Measurements from ENCODE around the gene FOXN1.

DNA sequence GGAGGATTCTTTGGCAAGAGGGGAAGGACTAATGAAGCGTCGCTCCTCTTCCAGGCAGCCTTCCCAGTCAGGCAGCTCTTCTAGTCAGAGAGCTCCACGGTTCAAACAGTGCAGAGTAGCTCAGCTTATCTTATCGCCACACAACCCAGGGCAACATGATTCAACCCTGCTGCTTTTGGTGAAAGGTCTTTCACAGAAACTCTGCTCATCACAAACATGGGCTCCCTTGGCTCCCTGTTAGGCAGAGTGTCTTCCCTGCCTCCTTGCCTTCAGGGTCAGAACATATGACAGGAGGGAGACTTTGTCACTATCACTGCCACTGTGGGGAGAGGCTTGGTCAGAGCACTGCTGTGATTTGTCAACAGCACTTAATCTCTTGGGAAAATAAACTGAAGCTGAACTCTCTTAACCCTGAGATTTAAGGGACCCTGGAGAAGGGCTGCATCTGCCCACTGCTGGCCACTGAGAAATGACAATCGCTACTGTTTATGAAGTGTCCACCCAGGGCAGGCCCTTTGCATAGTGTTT is 39.6 kb upstream of the FOXN1 start:
- TF ChIP-seq, protein P1, sequence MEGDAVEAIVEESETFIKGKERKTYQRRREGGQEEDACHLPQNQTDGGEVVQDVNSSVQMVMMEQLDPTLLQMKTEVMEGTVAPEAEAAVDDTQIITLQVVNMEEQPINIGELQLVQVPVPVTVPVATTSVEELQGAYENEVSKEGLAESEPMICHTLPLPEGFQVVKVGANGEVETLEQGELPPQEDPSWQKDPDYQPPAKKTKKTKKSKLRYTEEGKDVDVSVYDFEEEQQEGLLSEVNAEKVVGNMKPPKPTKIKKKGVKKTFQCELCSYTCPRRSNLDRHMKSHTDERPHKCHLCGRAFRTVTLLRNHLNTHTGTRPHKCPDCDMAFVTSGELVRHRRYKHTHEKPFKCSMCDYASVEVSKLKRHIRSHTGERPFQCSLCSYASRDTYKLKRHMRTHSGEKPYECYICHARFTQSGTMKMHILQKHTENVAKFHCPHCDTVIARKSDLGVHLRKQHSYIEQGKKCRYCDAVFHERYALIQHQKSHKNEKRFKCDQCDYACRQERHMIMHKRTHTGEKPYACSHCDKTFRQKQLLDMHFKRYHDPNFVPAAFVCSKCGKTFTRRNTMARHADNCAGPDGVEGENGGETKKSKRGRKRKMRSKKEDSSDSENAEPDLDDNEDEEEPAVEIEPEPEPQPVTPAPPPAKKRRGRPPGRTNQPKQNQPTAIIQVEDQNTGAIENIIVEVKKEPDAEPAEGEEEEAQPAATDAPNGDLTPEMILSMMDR (IDR thresholded peaks at IDR 0.05 in 2 of 3, conservative IDR thresholded peaks at IDR 0.05 in 1 of 3; ENCODE audit: control insufficient read depth in 2 of 3, extremely low read depth in 1 of 3, insufficient read depth in 1 of 3, low read depth in 3 of 3, low read length in 3 of 3) = no peak
- TF ChIP-seq CREM (IDR thresholded peaks at IDR 0.05; ENCODE audit: low read depth) = no peak
- TF ChIP-seq, protein P2, sequence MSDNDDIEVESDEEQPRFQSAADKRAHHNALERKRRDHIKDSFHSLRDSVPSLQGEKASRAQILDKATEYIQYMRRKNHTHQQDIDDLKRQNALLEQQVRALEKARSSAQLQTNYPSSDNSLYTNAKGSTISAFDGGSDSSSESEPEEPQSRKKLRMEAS (IDR thresholded peaks at IDR 0.05; ENCODE audit: low read depth, low read length) = no peak

Data from GM12878 (cell line).